PC-9 (cell line): ENCODE results near the gene CPEB3.

ENCODE experiments used
- CTCF ChIP-seq: fragments of 200-600 bp; sonication (generic); conservative IDR thresholded peaks from 2 replicates; pipeline ENCODE4 v1.6.1; 2017; ENCODE audit warnings: mixed run types, antibody characterized with exemption, mild to moderate bottlenecking, moderate library complexity
- EZH2 ChIP-seq: fragments of 200-600 bp; sonication (generic); IDR thresholded peaks from 2 replicates; pipeline ENCODE4 v1.8.0; 2017; ENCODE audit warnings: antibody characterized with exemption, low read depth

DNA sequence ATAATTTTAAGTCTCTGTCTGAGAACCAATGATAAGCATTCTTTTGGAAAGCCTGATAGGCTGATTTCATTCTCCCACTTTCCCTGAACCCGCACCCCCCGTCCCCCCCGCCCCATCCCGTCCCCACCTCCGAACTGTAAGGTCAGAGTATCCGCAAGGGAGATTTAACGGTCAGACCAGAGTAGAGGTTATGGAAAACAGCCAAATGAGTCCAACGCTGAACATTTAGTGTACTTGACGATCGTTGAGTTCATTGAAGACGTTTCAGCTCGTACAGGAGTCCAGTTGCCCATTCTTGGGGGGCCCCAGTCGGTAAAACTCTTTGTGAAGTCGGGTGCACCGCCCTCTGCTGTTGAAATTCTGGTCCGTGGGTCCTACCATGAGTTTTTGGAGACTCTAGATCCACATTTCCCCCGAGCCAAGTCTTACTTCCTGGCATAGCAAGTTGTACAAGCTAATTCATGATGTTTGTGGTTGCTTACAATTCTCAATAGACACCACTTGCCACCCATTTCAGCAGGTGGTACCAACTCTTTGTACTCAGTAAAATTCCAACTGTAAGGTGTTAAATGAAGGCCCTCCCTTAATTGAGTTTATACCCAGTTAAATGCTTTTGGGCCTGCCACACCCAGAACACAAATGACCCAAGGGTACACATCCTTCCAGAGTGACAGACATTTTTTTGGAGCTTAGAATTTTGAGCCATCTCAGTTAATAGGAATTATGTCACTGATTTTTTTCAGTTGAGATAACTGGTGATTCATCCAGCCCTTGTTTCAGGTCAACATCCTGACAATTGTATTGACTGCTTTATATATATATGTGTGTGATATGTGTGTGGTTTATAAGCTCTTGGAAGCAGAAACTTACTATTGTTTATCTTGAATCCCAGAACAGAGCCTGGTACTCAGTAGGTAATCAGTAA is 1.3 kb upstream of the CPEB3 start:
- TF ChIP-seq EZH2 = no peak
- TF ChIP-seq CTCF = peak; percentile 47
